Fibroblast of the aortic adventitia (primary cell): Measurements from ENCODE around the gene ZNF317. TPM values are rescaled to one million over a fixed set of nuclear protein-coding genes. Genes with fewer than 3 reads are reported as not detected.

Experiments
- DNase-seq: peaks from one replicate; pipeline ENCODE4 v3.0.0-alpha.2; 2010; ENCODE audit warnings: low read depth
- H3K4me3 ChIP-seq: 2 replicates; pipeline ENCODE4 v1.5.1; 2011; ENCODE audit warnings: low read depth, mild to moderate bottlenecking, control low read depth, low read length, moderate library complexity
- CTCF ChIP-seq: IDR thresholded peaks from 2 replicates; pipeline ENCODE4 v1.5.1; 2011; ENCODE audit warnings: mild to moderate bottlenecking, low read length, control low read depth, inconsistent platforms; ENCODE audit not compliant: insufficient read depth
- total RNA-seq: library from RNA; depleted of rRNA; stranded (reverse); fragments of >200 nt; gene quantifications from 2 replicates; pipeline ENCODE4 v1.2.3, GENCODE V29; 2012; ENCODE audit warnings: low replicate concordance

Gene ZNF317
- total RNA-seq, 1 donor, result 18.9 TPM

- TF ChIP-seq CTCF, result no peak
- DNase-seq, result no peak
- H3K4me3 ChIP-seq, result no peak overlapping the region
These were observed 12.0 kb upstream of the ZNF317 start for GRCh38 chr19:9128171-9128570.

- no peak for TF ChIP-seq CTCF
- no peak for DNase-seq
- no peak overlapping the region for H3K4me3 ChIP-seq
These were observed 9.2 kb upstream of the ZNF317 start for GRCh38 chr19:9130965-9131364.

- TF ChIP-seq CTCF, result no peak
- H3K4me3 ChIP-seq, result no peak overlapping the region
- DNase-seq, result no peak
These were observed 7.8 kb upstream of the ZNF317 start for GRCh38 chr19:9132422-9132821.

- DNase-seq, result peak; percentile 16
- H3K4me3 ChIP-seq, result peak overlapping the region; percentile 91
- TF ChIP-seq CTCF, result no peak
These were observed 513 bp upstream of the ZNF317 start for GRCh38 chr19:9139609-9140158.

GRCh38 chr19:9144920-9145319 lies 4.7 kb downstream of the ZNF317 start:
- no peak overlapping the region for H3K4me3 ChIP-seq
- peak; percentile 6 for DNase-seq
- TF ChIP-seq CTCF, result no peak

- no peak for TF ChIP-seq CTCF
- H3K4me3 ChIP-seq, result no peak overlapping the region
- no peak for DNase-seq
These were observed 6.7 kb downstream of the ZNF317 start for GRCh38 chr19:9146882-9147281.

GRCh38 chr19:9148697-9149096 lies 8.5 kb downstream of the ZNF317 start:
- TF ChIP-seq CTCF, result no peak
- no peak for DNase-seq
- no peak overlapping the region for H3K4me3 ChIP-seq
